VCaP (cell line): ENCODE measurements around the gene ANKDD1B.
"Not testable (repeated sequence)": the region's sequence is repeated elsewhere in the genome, so short reads cannot be mapped to it uniquely, and the experiment has no call there.

ENCODE experiments used
- H3K27ac ChIP-seq: fragments of 450-650 bp; 2 replicates; pipeline ENCODE4 v1.5.1; 2017
- TF ChIP-seq, protein P1 (sequence below): fragments of 450-650 bp; conservative IDR thresholded peaks from 2 replicates; pipeline ENCODE4 v1.5.1; 2017; ENCODE audit warnings: mild to moderate bottlenecking, moderate library complexity

Gene ANKDD1B

DNA sequence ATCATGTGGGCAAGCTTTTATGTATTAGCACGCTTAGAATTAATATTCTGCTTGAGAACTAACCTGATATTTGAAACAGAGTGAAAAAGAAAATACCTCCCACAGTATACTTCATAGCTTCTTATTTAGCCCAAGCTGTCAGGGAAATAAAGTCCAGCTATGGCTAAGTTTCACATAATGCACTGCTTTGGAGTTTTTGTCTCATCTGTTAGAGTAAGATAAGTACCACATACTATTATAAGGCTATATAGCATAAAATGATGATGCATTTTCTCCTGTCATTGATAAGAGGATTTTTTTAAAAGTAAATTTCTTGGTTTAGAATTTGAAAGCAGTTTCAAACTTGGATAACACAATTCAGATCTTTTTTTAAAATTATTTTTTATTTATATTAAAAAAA lies 2.4 kb upstream of the ANKDD1B start:
- TF ChIP-seq, protein P1, sequence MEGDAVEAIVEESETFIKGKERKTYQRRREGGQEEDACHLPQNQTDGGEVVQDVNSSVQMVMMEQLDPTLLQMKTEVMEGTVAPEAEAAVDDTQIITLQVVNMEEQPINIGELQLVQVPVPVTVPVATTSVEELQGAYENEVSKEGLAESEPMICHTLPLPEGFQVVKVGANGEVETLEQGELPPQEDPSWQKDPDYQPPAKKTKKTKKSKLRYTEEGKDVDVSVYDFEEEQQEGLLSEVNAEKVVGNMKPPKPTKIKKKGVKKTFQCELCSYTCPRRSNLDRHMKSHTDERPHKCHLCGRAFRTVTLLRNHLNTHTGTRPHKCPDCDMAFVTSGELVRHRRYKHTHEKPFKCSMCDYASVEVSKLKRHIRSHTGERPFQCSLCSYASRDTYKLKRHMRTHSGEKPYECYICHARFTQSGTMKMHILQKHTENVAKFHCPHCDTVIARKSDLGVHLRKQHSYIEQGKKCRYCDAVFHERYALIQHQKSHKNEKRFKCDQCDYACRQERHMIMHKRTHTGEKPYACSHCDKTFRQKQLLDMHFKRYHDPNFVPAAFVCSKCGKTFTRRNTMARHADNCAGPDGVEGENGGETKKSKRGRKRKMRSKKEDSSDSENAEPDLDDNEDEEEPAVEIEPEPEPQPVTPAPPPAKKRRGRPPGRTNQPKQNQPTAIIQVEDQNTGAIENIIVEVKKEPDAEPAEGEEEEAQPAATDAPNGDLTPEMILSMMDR, result no peak
- no peak overlapping the region for H3K27ac ChIP-seq

DNA sequence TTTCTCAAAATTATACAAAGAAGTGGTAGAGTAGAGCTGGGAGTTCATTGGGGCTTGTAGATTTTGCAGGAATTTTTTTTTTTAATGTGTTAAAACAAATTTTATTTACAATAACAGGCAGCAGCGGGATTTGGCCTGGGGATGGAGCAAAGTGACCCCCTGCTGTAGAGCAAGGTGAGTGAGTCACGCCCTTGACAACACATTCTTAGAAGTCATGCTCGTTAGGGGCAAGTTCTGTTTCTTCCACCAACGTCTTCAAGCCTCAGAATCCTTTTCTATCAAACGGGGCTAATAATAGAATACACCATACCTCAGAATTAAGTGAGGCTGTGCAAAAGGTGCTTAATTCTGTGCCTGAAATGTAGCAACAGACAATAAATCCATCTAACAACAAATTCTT lies 1.1 kb upstream of the ANKDD1B start:
- TF ChIP-seq, protein P1, result no peak
- no peak overlapping the region for H3K27ac ChIP-seq

DNA sequence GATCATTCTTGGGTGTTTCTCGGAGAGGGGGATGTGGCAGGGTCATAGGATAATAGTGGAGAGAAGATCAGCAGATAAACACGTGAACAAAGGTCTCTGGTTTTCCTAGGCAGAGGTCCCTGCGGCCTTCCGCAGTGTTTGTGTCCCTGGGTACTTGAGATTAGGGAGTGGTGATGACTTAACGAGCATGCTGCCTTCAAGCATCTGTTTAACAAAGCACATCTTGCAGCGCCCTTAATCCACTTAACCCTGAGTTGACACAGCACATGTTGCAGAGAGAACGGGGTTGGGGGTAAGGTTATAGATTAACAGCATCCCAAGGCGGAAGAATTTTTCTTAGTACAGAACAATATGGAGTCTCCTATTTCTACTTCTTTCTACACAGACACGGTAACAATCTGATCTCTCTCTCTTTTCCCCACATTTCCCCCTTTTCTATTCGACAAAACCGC lies 368 bp upstream of the ANKDD1B start:
- H3K27ac ChIP-seq, result not testable (repeated sequence)

DNA sequence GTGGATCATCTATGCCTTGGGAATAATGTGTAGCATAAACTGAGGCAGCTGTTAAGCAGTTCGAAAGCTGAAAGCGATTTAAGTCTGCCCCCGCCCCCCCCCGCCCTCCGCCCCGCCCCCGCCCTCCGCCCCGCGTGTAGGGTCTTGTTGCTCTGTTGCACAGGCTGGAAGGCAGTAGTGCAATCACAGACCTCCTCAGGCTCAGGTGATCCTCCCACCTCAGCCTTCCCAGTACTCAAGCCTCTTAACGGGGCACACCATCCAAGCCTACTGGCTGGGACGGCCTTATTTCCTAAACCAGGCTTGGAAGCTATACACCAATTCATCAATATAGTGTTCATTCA lies 945 bp downstream of the ANKDD1B start:
- TF ChIP-seq, protein P1, result no peak
- no peak overlapping the region for H3K27ac ChIP-seq

DNA sequence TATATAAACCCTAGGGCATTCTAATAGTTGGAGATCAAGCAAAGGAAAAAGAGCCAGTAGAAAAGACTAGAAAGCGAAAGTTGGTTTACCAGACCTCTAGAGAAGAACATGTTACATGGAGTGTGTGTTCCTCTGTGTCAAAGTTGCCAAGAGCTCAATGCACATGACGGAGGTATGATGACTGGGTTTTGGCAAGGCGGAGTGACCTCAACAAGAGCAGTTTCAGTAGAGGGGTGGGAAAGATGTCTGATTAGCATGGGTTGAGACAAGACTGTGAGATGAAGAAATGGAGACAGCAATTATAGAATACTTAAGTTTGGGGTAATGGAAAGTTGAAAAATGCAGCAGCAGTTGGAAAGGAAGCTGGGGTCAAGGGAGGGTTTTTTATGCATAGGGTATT lies 1.6 kb downstream of the ANKDD1B start:
- TF ChIP-seq, protein P1, result no peak
- H3K27ac ChIP-seq, result no peak overlapping the region

DNA sequence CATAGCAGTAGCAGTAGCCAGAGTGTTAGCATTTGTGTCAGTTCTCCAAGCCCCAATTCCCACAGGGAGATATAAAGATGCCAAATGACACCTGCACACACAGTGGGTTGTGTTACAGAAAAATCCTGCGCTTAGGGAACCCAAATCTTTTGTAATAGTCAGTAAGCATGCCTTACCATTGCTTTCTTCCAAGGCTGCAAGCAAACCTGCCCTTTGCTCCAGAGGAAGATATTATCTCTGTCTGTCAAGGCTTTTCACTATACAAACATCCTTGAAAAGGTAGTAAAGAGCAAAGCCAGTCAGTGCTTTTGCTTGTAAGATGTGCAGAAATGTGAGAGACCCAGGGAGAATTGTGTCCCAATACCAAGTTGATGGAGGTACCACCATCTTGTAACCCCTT lies 2.9 kb downstream of the ANKDD1B start:
- peak overlapping the region; percentile 22; the same call in 1 of the 2 replicates for H3K27ac ChIP-seq
- TF ChIP-seq, protein P1, result no peak

DNA sequence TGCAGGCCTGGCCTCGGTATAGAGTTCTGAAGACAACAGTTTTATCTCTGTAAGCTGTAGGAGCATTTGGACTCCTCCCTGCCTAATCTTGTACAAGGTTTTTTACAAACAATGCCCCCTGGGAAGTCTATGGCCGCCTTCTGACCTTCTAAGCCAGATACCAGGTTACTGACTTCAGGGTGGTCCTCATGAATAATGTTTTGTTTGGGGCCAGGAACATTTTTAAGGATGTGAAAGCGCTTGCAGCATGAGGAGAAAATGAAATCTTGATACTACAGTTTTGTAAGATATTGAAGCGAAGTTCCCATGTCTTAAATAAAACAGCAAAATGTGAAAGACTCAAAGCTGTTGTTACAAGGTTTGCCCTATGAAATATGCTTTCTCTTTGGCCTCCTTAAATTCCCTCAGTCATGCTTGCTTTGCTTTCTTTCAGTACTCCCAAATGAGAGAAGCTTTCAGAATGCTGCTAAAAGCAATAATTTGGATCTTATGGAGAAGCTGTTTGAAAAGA lies 5.2 kb downstream of the ANKDD1B start:
- no peak overlapping the region for H3K27ac ChIP-seq
- TF ChIP-seq, protein P1, result no peak

DNA sequence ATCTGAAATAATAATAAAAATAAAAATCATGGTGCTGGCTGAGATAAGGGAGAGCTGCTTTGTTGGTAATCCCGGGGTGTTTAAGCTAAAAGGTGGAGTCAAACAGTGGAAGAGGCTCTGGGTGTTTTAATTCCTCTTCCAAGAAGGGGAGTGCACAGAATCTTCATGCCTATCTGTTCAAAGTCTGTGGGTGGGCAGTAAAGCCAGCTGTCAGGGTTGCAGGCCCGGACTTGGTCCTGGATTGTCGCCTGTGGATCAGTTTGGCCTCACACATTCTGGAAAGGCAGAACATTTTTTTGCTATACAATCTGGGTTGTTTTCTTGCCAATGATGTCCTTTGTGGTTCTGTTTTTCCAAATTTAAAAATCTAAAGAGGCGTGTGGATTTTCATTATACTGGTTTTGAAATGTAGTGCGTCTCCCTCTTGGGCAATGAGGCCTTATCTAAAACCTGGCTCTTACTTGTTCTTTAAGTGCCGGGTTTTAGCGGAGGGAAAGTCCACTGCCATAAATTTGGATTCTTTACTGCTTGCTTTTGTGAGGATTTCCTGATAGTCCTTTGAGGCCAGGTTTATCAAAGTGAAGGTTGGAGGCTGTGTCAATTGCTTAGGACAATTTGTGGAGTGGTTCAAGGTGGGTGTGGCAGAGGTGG lies 5.8 kb downstream of the ANKDD1B start:
- H3K27ac ChIP-seq, result peak overlapping the region; percentile 94; the same call in 1 of the 2 replicates
- TF ChIP-seq, protein P1, result no peak
